Neural cell (in vitro differentiated cells): ENCODE results near the gene AASDH. TPM values are rescaled to one million over a fixed set of nuclear protein-coding genes. Genes with fewer than 3 reads are reported as not detected.

ENCODE experiments used
- H2AFZ ChIP-seq: fragments of 200-600, 300-800 bp; sonication (generic), shearing (Covaris generic); 2 replicates; pipeline ENCODE4 v1.6.0; 2014; ENCODE audit warnings: low read depth, mild to moderate bottlenecking, antibody characterized with exemption, low read length, moderate library complexity
- H3F3A ChIP-seq: fragments of 200-600 bp; shearing (Covaris generic); 2 replicates; pipeline ENCODE4 v1.6.1; 2016; ENCODE audit warnings: mild to moderate bottlenecking, moderate library complexity, mixed read lengths, antibody characterized with exemption, low read length; ENCODE audit not compliant: insufficient read depth, poor library complexity, severe bottlenecking
- H3K27ac ChIP-seq: fragments of 200-600, 300-800 bp; sonication (generic), shearing (Covaris generic); 2 replicates; pipeline ENCODE4 v1.5.1; 2014; ENCODE audit warnings: mild to moderate bottlenecking, low read length, moderate library complexity
- H3K27me3 ChIP-seq: fragments of 300-800, 200-600 bp; sonication (generic), shearing (Covaris generic); 2 replicates; pipeline ENCODE4 v1.6.0; 2014; ENCODE audit warnings: mild to moderate bottlenecking, low read depth, low read length, moderate library complexity; ENCODE audit not compliant: insufficient read depth
- H3K36me3 ChIP-seq: fragments of 300-800, 200-600 bp; sonication (generic), shearing (Covaris generic); 2 replicates; pipeline ENCODE4 v1.5.1; 2014; ENCODE audit warnings: mild to moderate bottlenecking, antibody characterized with exemption, low read length, moderate library complexity; ENCODE audit not compliant: insufficient read depth
- H3K4me2 ChIP-seq: fragments of 300-800, 200-600 bp; sonication (generic), shearing (Covaris generic); 2 replicates; pipeline ENCODE4 v1.6.0; 2014; ENCODE audit warnings: mild to moderate bottlenecking, low read length
- H3K4me3 ChIP-seq: fragments of 300-800, 200-600 bp; sonication (generic), shearing (Covaris generic); 2 replicates; pipeline ENCODE4 v1.5.1; 2014; ENCODE audit warnings: mild to moderate bottlenecking, low read length, moderate library complexity
- H3K79me2 ChIP-seq: fragments of 200-600 bp; shearing (Covaris generic); replicated peaks from 2 replicates; pipeline ENCODE4 v1.6.0; 2014; ENCODE audit warnings: mild to moderate bottlenecking, low read length, moderate library complexity; ENCODE audit not compliant: insufficient read depth
- H3K9ac ChIP-seq: fragments of 300-800, 200-600 bp; sonication (generic), shearing (Covaris generic); 2 replicates; pipeline ENCODE4 v1.6.1; 2016; ENCODE audit warnings: mild to moderate bottlenecking, low read length, mixed read lengths
- H3K9me2 ChIP-seq: fragments of 200-600 bp; shearing (Covaris generic); 2 replicates; pipeline ENCODE4 v1.6.1; 2016; ENCODE audit warnings: mild to moderate bottlenecking, low read length, mixed read lengths; ENCODE audit not compliant: insufficient read depth
- H3K9me3 ChIP-seq: fragments of 200-600, 300-800 bp; sonication (generic), shearing (Covaris generic); 2 replicates; pipeline ENCODE4 v1.6.1; 2016; ENCODE audit warnings: mild to moderate bottlenecking, mixed run types, low read length, moderate library complexity, mixed read lengths
- H4K20me1 ChIP-seq: fragments of 200-600 bp; shearing (Covaris generic); 2 replicates; pipeline ENCODE4 v1.6.1; 2016; ENCODE audit warnings: mild to moderate bottlenecking, mixed run types; ENCODE audit not compliant: insufficient read depth
- CTCF ChIP-seq: fragments of 450-650 bp; IDR thresholded peaks from 2 replicates; pipeline ENCODE4 v1.5.1; 2014; ENCODE audit warnings: antibody characterized with exemption, mild to moderate bottlenecking, moderate library complexity; ENCODE audit not compliant: poor library complexity, severe bottlenecking
- EP300 ChIP-seq: fragments of 450-650 bp; conservative IDR thresholded peaks from 2 replicates; pipeline ENCODE4 v1.6.1; 2014; ENCODE audit warnings: antibody characterized with exemption, mild to moderate bottlenecking, moderate library complexity; ENCODE audit not compliant: poor library complexity, severe bottlenecking
- EZH2 ChIP-seq: fragments of 200-600, 300-800 bp; shearing (Covaris generic), sonication (generic); IDR thresholded peaks from 2 replicates; pipeline ENCODE4 v1.6.1; 2014; ENCODE audit warnings: antibody characterized with exemption, low read length, borderline replicate concordance, mild to moderate bottlenecking; ENCODE audit not compliant: insufficient read depth, poor library complexity, severe bottlenecking
- MXI1 ChIP-seq: fragments of 450-650 bp; conservative IDR thresholded peaks from 2 replicates; pipeline ENCODE4 v1.6.1; 2014; ENCODE audit warnings: antibody characterized with exemption, mild to moderate bottlenecking; ENCODE audit not compliant: poor library complexity, severe bottlenecking
- POLR2AphosphoS5 ChIP-seq: IDR thresholded peaks from 2 replicates; pipeline ENCODE4 v1.6.1; 2012
- RAD21 ChIP-seq: fragments of 450-650 bp; conservative IDR thresholded peaks from 2 replicates; pipeline ENCODE4 v1.6.1; 2014; ENCODE audit warnings: antibody characterized with exemption, mild to moderate bottlenecking, moderate library complexity
- REST ChIP-seq: IDR thresholded peaks from 2 replicates; pipeline ENCODE4 v1.6.1; 2012; ENCODE audit warnings: borderline replicate concordance
- SMC3 ChIP-seq: fragments of 450-650 bp; conservative IDR thresholded peaks from 2 replicates; pipeline ENCODE4 v1.6.1; 2014; ENCODE audit warnings: antibody characterized with exemption, mild to moderate bottlenecking, moderate library complexity; ENCODE audit not compliant: poor library complexity
- TAF1 ChIP-seq: IDR thresholded peaks from 2 replicates; pipeline ENCODE4 v1.6.1; 2012; ENCODE audit warnings: low read depth
- polyA plus RNA-seq: library from polyadenylated mRNA; depleted of rRNA; stranded (reverse); fragments of >200 nt; gene quantifications from 2 replicates; pipeline ENCODE4 v1.2.3, GENCODE V29; 2014

AASDH gene
- polyA plus RNA-seq, 1 donor from 2014 or later = 21.8 TPM

- Histone ChIP-seq H3K27me3 (no peaks in the 10 kb centered on the region), H3K4me2 (no peak overlapping the region), H3K9me3 (no peaks in the 10 kb centered on the region), H3K4me3 (no peak overlapping the region), H4K20me1 (no peaks in the 10 kb centered on the region), H3F3A (no peaks in the 10 kb centered on the region), H3K79me2 (no peaks in the 10 kb centered on the region), H3K9ac (no peak overlapping the region), H3K9me2 (no peaks in the 10 kb centered on the region), H3K27ac (no peak overlapping the region), H3K36me3 (no peaks in the 10 kb centered on the region), H2AFZ (no peak overlapping the region)
- no peak for TF ChIP-seq EP300
- no peak for TF ChIP-seq RAD21
- no peak for TF ChIP-seq POLR2AphosphoS5
- TF ChIP-seq TAF1 = no peak
- no peak for TF ChIP-seq SMC3
- TF ChIP-seq CTCF = no peak
- no peak for TF ChIP-seq REST
Measured at GRCh38 chr4:56330691-56331090, 56.6 kb downstream of the AASDH start.

GRCh38 chr4:56326363-56326762 is 60.9 kb downstream of the AASDH start:
- H3K79me2 ChIP-seq = no peaks in the 10 kb centered on the region
- no peak overlapping the region for H3K9ac ChIP-seq
- TF ChIP-seq EP300 (no peak), RAD21 (no peak), POLR2AphosphoS5 (no peak), REST (no peak), MXI1 (no peak), TAF1 (no peak), SMC3 (no peak), CTCF (no peak), EZH2 (no peak)
- no peaks in the 10 kb centered on the region for H3K9me2 ChIP-seq
- H2AFZ ChIP-seq = no peak overlapping the region
- H3K9me3 ChIP-seq = no peaks in the 10 kb centered on the region
- H3K36me3 ChIP-seq = peaks cover 8% of the 10 kb centered on the region
- no peaks in the 10 kb centered on the region for H4K20me1 ChIP-seq
- no peaks in the 10 kb centered on the region for H3F3A ChIP-seq
- H3K4me2 ChIP-seq = no peak overlapping the region
- H3K27ac ChIP-seq = no peak overlapping the region
- H3K27me3 ChIP-seq = no peaks in the 10 kb centered on the region
- H3K4me3 ChIP-seq = no peak overlapping the region
